Astrocyte of the spinal cord (primary cell): ENCODE results near the gene NDUFB4.
A peak's percentile ranks its signal among the peaks of the same experiment; 100 is the strongest.

Experiments used
- DNase-seq: peaks from one replicate; pipeline ENCODE4 v3.0.0; 2011; ENCODE audit warnings: low read depth, low spot score
- H3K4me3 ChIP-seq: 2 replicates; pipeline ENCODE4 v1.5.1; 2011; ENCODE audit warnings: low read depth, mild to moderate bottlenecking, low read length, moderate library complexity
- in situ Hi-C: cut with HindIII; loops from 2 replicates; pipeline ENCODE4 v1.10.0; 2017; ENCODE audit warnings: low sequenced_read_pairs
- TF ChIP-seq, protein P1 (sequence below): IDR thresholded peaks from 2 replicates; pipeline ENCODE4 v1.5.1; 2012; ENCODE audit warnings: low read depth, mild to moderate bottlenecking, low read length, inconsistent platforms

The NDUFB4 gene

DNA sequence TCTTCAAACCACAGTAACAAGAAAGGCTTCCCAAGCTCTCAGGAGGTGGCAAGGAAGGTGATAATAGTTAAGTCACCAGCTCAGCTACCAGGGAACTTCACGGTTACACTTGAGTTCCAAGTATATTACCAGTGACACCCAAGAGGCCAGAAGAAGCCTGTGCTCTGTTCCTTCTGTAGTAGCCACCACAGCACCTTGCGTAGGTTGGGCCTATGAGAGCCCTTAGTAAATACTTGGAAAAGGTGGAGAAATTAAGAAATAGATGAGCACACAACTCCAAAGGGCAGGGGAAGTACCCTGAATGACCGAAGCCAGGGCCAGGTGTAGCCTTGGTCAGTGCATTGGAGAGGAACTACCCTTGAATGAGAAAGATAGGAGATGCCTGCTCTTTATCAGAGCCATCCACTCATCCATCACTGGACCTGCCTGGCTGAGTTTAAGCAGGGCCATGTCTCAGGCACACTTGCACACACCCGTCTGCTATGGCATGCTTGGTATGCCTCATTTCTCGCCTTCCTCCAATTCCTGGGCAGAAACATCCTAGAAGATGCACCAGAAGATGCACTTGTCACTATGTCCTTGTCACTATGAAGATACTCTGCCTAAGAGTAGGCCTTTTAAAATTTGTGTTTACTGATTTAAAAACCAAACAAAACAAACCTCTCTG is 32.6 kb upstream of the NDUFB4 start:
- TF ChIP-seq, protein P1, sequence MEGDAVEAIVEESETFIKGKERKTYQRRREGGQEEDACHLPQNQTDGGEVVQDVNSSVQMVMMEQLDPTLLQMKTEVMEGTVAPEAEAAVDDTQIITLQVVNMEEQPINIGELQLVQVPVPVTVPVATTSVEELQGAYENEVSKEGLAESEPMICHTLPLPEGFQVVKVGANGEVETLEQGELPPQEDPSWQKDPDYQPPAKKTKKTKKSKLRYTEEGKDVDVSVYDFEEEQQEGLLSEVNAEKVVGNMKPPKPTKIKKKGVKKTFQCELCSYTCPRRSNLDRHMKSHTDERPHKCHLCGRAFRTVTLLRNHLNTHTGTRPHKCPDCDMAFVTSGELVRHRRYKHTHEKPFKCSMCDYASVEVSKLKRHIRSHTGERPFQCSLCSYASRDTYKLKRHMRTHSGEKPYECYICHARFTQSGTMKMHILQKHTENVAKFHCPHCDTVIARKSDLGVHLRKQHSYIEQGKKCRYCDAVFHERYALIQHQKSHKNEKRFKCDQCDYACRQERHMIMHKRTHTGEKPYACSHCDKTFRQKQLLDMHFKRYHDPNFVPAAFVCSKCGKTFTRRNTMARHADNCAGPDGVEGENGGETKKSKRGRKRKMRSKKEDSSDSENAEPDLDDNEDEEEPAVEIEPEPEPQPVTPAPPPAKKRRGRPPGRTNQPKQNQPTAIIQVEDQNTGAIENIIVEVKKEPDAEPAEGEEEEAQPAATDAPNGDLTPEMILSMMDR = no peak
- in situ Hi-C loops = no loop called here

DNA sequence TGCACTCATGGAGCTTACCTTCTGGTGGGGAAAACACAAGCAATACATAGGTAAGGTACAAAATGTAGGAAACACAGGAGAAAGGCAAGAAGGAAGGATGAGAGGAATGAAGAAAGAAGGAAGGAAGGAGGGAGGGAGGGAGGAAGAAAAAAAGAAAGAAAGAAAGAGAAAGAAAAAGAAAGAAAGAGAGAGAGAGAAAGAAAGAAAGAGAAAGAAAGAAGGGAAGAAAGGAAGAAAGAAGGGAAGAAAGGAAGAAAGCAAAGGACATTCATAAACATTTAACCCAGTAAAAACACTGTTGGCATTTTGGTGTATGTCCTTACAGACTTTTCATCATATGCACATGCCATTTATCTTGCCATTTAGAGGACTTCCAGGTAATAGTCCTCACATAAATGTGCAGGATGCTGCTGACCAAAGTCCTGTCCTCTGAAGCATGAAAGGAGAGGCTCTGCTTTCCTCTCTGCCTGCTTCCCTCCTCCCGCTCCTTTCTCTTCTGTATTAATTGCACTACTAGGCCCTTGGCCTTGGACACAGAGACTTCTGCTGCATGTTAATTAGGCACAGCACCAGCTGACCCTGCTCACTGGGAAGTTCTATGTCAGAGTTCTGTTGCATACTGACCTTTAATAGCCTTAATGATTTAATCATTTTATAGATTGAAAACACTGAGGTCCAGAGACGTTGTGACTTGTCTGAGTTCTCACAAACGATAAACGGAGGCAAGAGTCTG is 29.7 kb upstream of the NDUFB4 start:
- in situ Hi-C loops = no loop called here
- no peak overlapping the region for H3K4me3 ChIP-seq
- TF ChIP-seq, protein P1 = no peak
- no peak for DNase-seq

More for the DNA sequence above, 32.6 kb upstream of the NDUFB4 start:
- H3K4me3 ChIP-seq = no peak overlapping the region
- DNase-seq = no peak

DNA sequence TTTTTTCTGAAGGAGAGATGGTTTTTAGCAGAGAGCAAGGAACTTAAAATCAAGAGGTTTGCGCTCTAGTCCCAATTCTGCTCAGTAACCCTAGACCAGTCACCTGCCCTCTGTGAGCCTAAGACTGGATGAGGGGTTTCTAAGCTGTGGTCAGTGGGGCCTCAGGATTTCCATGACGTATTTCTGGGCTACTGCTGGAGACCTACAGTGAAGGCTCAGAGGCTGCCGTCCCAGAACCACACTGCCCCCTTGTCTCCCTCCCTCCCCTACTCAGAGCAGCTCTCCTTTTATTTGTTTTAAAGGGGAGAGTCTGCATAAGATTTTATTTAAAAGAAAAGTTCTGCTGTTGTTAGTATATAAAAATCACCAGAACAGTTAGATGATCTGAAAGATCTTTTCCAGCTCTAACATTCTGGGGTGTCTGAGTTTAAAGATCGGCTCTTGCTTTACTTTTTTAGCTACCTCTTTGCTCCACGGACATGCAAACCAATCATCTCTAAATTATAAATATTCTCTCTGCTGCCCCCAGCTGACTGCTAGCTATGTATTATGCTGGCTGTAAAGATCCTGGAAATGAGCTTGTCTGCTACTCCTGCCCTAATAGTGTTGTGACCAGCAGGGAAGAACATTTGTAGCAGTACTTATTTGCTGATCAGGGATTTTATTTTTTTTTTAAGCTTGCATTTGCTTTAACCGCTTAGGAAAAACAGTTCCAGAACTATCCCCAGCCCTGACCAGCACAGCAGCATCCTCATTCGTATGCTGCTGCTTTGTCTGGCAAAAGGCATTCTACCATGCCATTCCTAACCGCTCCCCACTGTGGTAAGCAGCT is 28.6 kb upstream of the NDUFB4 start:
- H3K4me3 ChIP-seq = peak overlapping the region; percentile 12
- in situ Hi-C loops = no loop called here
- DNase-seq = peak; percentile 69
- TF ChIP-seq, protein P1 = peak; percentile 57

DNA sequence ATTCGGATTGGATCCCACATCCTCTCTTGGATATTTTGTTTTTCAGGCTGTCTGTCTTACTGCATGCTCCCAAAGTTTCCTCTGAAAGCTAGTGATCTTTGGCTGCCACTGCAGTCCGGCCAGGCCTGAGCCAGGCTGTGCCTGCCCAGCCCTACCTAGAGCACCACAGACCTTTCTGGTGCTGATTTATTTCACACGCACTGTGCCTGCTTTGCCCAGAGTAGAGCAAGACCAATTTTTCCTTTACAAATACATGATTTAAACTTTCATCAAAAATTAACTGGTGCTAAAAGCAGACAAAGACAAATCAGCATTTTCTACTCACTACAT is 28.0 kb upstream of the NDUFB4 start:
- in situ Hi-C loops = no loop called here
- TF ChIP-seq, protein P1 = no peak
- no peak for DNase-seq
- no peak overlapping the region for H3K4me3 ChIP-seq

DNA sequence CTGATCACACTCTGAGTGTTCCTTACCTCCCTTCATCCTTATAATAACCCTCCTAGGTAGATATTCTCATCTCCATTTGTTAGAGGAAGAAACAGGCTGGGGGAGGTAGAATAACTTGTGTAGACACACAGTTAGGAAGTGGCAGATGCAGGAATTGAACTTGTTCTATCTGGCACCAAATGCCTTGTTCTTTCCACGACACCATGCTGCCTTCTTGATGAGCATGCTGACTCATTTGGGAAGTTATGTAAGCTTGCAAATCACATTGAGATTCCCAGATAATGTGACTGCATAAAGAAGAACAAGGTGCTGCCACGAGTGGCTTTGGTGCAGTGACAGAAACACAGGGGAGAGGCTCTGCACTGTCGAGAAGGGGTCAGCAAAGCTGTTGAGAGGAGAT is 27.5 kb upstream of the NDUFB4 start:
- TF ChIP-seq, protein P1 = no peak
- in situ Hi-C loops = no loop called here
- no peak for DNase-seq
- no peak overlapping the region for H3K4me3 ChIP-seq

DNA sequence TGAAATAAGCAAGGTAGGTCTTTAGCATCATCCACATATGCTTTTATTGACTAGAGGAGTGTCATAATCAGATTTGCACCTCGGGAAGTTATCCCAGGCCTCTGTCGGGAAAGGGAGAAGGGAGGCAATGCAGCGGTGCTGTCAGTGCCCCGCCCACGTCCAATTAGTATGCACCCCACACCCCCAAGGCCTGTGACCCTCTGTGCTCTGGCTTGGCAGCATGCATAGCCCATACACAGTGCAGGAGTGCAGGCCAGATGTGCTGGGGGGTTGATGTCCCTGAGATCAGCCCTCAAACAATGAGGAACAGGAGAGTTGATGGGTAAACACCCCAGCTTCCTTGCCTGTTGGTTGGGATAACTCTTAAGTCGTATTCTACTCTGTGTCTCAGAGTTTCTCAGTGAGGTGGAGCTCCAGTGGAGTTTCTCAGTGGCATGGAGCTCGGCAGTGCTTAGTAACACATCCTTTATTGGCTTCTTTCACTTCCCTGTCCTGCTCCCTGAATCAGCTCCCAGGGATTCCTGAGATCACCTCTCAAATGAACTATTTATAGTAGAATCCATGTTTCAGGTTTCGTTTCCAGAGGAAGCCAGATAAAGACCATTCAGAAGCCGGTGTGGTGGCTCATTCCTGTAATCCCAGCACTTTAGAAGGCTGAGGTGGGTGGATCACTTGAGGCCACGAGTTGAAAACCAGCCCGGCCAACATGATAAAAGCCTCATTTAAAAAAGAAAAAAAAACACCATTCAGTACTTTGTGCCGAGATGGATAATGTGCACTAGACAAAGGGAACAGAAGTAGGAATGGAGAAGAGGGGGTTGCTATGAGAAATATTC is 26.7 kb upstream of the NDUFB4 start:
- no peak overlapping the region for H3K4me3 ChIP-seq
- DNase-seq = no peak
- in situ Hi-C loops = no loop called here
- TF ChIP-seq, protein P1 = no peak
